H1 (cell line): ENCODE data around the gene ZNF20.

Experiments used
- ATF3 ChIP-seq: IDR thresholded peaks from 2 replicates; pipeline ENCODE4 v1.6.1; 2011; ENCODE audit warnings: low read depth, mild to moderate bottlenecking, low read length; ENCODE audit not compliant: insufficient read depth
- CREB1 ChIP-seq: IDR thresholded peaks from 2 replicates; pipeline ENCODE4 v1.6.1; 2012; ENCODE audit warnings: inconsistent platforms
- CTCF ChIP-seq, 3 experiments: IDR thresholded peaks; 1 replicate in 2 of 3; 2 replicates in 1 of 3; pipeline versions ENCODE4 v1.5.1 to v1.6.1; 2011; ENCODE audit warnings: low read length in 3 of 3, mild to moderate bottlenecking in 3 of 3, inconsistent platforms in 2 of 3, low read depth in 1 of 3, moderate library complexity in 1 of 3; ENCODE audit not compliant: insufficient read depth in 1 of 3; ENCODE audit errors: control extremely low read depth in 1 of 3
- EZH2 ChIP-seq: fragments of 200-600 bp; sonication (generic); IDR thresholded peaks from 2 replicates; pipeline ENCODE4 v1.7.1; 2012; ENCODE audit warnings: low read depth, mild to moderate bottlenecking, moderate library complexity, low read length, inconsistent platforms; ENCODE audit not compliant: severe bottlenecking

DNA sequence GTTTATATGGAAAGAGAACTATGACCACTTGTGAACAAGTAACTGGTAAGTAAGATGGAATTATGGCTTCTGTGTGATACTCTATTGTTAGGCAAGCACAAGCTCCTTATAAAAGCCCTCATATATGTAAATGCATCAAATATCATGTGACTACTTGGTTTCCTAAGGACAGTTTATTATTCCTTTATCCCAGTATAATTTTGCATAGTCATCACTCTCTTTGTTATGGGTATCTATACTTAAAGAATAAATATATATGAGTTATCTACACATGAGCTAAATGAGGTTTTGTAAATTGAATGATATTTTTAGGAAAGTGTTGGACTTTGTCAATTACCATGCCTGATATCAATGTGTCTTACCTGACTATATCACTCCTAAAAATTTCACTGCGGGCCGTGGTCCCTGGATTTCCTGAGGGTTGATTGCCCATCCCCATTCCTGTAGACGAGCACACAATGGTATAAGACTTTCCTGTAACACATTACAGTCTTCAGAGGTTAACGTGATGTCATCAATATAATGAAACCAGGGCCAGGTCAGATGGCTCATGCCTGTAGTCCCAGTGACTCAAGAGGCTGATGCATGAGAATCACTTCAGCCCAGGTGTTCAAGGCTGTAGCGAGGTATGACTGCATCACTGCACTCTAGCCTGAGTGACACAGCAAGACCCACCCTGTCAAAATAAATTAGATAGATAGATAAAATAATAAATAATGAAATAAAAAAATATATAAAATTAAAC lies 54.9 kb downstream of the ZNF20 start:
- TF ChIP-seq CREB1 (no peak), ATF3 (no peak), CTCF (IDR thresholded peaks at IDR 0.05; ENCODE audit: control extremely low read depth in 1 of 3, insufficient read depth in 1 of 3, low read depth in 1 of 3, low read length in 3 of 3) (no peak), EZH2 (no peak)
